ENCODE data around the gene C10orf67.

GRCh38 chr10:23338155-23338828 lies 6.3 kb downstream of the C10orf67 start:
- no peak for TF ChIP-seq POLR2A (IDR thresholded peaks at IDR 0.05)
- no peak for TF ChIP-seq EP300 (IDR thresholded peaks at IDR 0.05)
- no peak for TF ChIP-seq POLR2AphosphoS5 (IDR thresholded peaks at IDR 0.05)
- TF ChIP-seq CTCF (IDR thresholded peaks at IDR 0.05): no peak

Data from gastroesophageal sphincter (tissue), 3 donors.